HEK293T (cell line): Measurements from ENCODE around the gene RC3H2.

Experiments
- ARNT ChIP-seq: fragments of 450-650 bp; IDR thresholded peaks from 2 replicates; pipeline ENCODE4 v1.6.1; 2017; ENCODE audit warnings: mild to moderate bottlenecking
- BHLHE40 ChIP-seq: fragments of 450-650 bp; IDR thresholded peaks from 2 replicates; pipeline ENCODE4 v1.6.1; 2016; ENCODE audit warnings: mild to moderate bottlenecking, moderate library complexity, borderline replicate concordance
- CTBP1 ChIP-seq: fragments of 450-650 bp; IDR thresholded peaks from 2 replicates; pipeline ENCODE4 v1.6.1; 2016; ENCODE audit warnings: borderline replicate concordance
- ELF4 ChIP-seq: fragments of 450-650 bp; IDR thresholded peaks from 2 replicates; pipeline ENCODE4 v1.6.1; 2017; ENCODE audit warnings: antibody characterized with exemption
- FOXA1 ChIP-seq: fragments of 450-650 bp; IDR thresholded peaks from 2 replicates; pipeline ENCODE4 v1.6.1; 2016; ENCODE audit warnings: mild to moderate bottlenecking
- FOXK2 ChIP-seq: fragments of 450-650 bp; IDR thresholded peaks from 2 replicates; pipeline ENCODE4 v1.6.1; 2016; ENCODE audit warnings: mild to moderate bottlenecking
- FOXM1 ChIP-seq: fragments of 450-650 bp; IDR thresholded peaks from 2 replicates; pipeline ENCODE4 v1.6.1; 2017; ENCODE audit warnings: mild to moderate bottlenecking, borderline replicate concordance
- HDGF ChIP-seq: fragments of 450-650 bp; IDR thresholded peaks from 2 replicates; pipeline ENCODE4 v1.6.1; 2017; ENCODE audit warnings: antibody characterized with exemption, borderline replicate concordance
- L3MBTL2 ChIP-seq: fragments of 450-650 bp; conservative IDR thresholded peaks from 2 replicates; pipeline ENCODE4 v1.6.1; 2016; ENCODE audit warnings: mild to moderate bottlenecking
- SP1 ChIP-seq: fragments of 450-650 bp; IDR thresholded peaks from 2 replicates; pipeline ENCODE4 v1.6.1; 2017
- SUZ12 ChIP-seq: fragments of 450-650 bp; IDR thresholded peaks from 2 replicates; pipeline ENCODE4 v1.6.1; 2016; ENCODE audit warnings: mild to moderate bottlenecking
- TARDBP ChIP-seq: fragments of 450-650 bp; IDR thresholded peaks from 2 replicates; pipeline ENCODE4 v1.6.1; 2016
- ZNF384 ChIP-seq: fragments of 450-650 bp; IDR thresholded peaks from 2 replicates; pipeline ENCODE4 v1.6.1; 2016

DNA sequence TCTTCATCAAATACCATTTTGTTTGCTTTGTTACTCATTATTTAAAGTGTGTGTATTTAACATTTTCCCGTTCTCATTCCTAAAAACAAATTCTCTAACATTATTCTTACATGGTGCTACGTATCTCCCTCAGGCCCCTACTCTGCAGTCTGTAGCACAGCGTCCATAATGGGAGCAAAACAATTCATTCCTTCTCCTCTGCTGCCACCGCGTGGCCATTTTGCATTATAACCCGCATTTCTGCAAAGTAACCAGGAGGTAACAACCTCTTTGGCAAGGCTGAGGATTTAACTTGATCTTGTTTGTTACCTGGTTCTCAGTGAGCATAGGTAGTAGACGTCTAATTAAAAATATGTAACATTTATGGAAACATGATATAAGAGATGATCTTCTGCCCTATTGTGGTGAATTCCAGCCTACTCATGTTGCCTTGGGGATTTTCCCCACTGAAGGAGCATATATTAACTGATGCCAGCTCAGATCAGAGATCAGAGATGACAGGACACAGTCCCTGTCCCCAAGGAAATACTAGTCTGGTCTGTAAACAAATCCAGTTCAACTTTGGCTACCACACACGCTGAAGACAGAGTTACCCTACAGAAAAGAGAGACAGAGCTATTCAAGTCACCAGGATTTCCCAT, 94.7 kb downstream of the RC3H2 start:
- no peak for TF ChIP-seq ZNF384
- no peak for TF ChIP-seq TARDBP
- TF ChIP-seq ELF4, result no peak
- TF ChIP-seq FOXK2, result no peak
- no peak for TF ChIP-seq ARNT
- no peak for TF ChIP-seq FOXA1
- TF ChIP-seq FOXM1, result no peak
- TF ChIP-seq HDGF, result no peak
- TF ChIP-seq SP1, result no peak
- TF ChIP-seq L3MBTL2, result no peak
- no peak for TF ChIP-seq BHLHE40
- TF ChIP-seq CTBP1, result no peak
- TF ChIP-seq SUZ12, result no peak
